GM23338 (cell line): Measurements from ENCODE around the gene NEURL1B.

ENCODE experiments used
- EZH2 ChIP-seq: fragments of 200-600 bp; sonication (generic); IDR thresholded peaks from one replicate; pipeline ENCODE4 v1.8.0; 2017; ENCODE audit warnings: antibody characterized with exemption, mild to moderate bottlenecking, low read depth; ENCODE audit not compliant: unreplicated experiment
- EZH2phosphoT487 ChIP-seq: fragments of 200-600 bp; sonication (generic); IDR thresholded peaks from one replicate; pipeline ENCODE4 v1.8.1; 2018; ENCODE audit warnings: antibody characterized with exemption; ENCODE audit not compliant: unreplicated experiment
- JUNB ChIP-seq: IDR thresholded peaks from one replicate; pipeline ENCODE4 v1.6.1; 2016; ENCODE audit warnings: antibody characterized with exemption; ENCODE audit not compliant: unreplicated experiment
- POLR2AphosphoS5 ChIP-seq: IDR thresholded peaks from 2 replicates; pipeline ENCODE4 v1.6.1; 2016; ENCODE audit warnings: antibody characterized with exemption, low read depth
- TF ChIP-seq, protein P1 (sequence below), 2 experiments: fragments of 200-600 bp in 1 of 2; sonication (generic) in 1 of 2; conservative IDR thresholded peaks; 2 replicates each; pipeline versions ENCODE4 v1.5.1 to v1.6.1; 2016 to 2017; ENCODE audit warnings: antibody characterized with exemption in 2 of 2, low read depth in 2 of 2, mild to moderate bottlenecking in 2 of 2, moderate library complexity in 1 of 2
- TF ChIP-seq, protein P2 (sequence below): IDR thresholded peaks from one replicate; pipeline ENCODE4 v1.6.1; 2018; ENCODE audit warnings: antibody characterized with exemption; ENCODE audit not compliant: unreplicated experiment

DNA sequence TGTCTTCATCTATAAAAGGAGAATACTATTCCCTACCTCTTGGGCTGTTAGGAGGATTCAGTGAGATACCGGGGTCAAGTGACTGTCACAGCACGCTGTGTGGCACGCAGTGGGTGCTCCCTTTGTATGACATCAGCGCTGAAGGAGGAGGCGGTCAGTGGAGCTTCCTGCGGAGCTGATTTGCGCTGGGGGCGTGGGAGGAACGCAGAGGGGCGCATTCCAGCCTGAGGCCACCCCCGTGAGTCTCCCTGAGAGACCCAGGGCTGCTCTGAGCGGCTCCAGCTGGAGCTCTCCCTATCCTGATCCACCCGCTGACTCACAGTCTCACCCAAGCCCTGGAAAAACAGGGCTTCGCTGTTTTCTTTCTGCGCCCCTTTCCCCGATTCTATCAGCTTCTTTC, 24.3 kb upstream of the NEURL1B start:
- TF ChIP-seq EZH2 (no peak), EZH2phosphoT487 (no peak), POLR2AphosphoS5 (no peak), JUNB (no peak)
- TF ChIP-seq, protein P1, sequence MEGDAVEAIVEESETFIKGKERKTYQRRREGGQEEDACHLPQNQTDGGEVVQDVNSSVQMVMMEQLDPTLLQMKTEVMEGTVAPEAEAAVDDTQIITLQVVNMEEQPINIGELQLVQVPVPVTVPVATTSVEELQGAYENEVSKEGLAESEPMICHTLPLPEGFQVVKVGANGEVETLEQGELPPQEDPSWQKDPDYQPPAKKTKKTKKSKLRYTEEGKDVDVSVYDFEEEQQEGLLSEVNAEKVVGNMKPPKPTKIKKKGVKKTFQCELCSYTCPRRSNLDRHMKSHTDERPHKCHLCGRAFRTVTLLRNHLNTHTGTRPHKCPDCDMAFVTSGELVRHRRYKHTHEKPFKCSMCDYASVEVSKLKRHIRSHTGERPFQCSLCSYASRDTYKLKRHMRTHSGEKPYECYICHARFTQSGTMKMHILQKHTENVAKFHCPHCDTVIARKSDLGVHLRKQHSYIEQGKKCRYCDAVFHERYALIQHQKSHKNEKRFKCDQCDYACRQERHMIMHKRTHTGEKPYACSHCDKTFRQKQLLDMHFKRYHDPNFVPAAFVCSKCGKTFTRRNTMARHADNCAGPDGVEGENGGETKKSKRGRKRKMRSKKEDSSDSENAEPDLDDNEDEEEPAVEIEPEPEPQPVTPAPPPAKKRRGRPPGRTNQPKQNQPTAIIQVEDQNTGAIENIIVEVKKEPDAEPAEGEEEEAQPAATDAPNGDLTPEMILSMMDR (conservative IDR thresholded peaks at IDR 0.05; ENCODE audit: low read depth in 2 of 2), result no peak
- TF ChIP-seq, protein P2, sequence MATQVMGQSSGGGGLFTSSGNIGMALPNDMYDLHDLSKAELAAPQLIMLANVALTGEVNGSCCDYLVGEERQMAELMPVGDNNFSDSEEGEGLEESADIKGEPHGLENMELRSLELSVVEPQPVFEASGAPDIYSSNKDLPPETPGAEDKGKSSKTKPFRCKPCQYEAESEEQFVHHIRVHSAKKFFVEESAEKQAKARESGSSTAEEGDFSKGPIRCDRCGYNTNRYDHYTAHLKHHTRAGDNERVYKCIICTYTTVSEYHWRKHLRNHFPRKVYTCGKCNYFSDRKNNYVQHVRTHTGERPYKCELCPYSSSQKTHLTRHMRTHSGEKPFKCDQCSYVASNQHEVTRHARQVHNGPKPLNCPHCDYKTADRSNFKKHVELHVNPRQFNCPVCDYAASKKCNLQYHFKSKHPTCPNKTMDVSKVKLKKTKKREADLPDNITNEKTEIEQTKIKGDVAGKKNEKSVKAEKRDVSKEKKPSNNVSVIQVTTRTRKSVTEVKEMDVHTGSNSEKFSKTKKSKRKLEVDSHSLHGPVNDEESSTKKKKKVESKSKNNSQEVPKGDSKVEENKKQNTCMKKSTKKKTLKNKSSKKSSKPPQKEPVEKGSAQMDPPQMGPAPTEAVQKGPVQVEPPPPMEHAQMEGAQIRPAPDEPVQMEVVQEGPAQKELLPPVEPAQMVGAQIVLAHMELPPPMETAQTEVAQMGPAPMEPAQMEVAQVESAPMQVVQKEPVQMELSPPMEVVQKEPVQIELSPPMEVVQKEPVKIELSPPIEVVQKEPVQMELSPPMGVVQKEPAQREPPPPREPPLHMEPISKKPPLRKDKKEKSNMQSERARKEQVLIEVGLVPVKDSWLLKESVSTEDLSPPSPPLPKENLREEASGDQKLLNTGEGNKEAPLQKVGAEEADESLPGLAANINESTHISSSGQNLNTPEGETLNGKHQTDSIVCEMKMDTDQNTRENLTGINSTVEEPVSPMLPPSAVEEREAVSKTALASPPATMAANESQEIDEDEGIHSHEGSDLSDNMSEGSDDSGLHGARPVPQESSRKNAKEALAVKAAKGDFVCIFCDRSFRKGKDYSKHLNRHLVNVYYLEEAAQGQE, result no peak
